ENCODE measurements around the gene ZNF888. TPM values are rescaled to one million over a fixed set of nuclear protein-coding genes. Genes with fewer than 3 reads are reported as not detected.
A peak's percentile ranks its signal among the peaks of the same experiment; 100 is the strongest.
"Not testable (repeated sequence)": the region's sequence is repeated elsewhere in the genome, so short reads cannot be mapped to it uniquely, and the experiment has no call there.

ZNF888 gene
- total RNA-seq, 1 donor from 2014 or later, result 80.5 TPM

DNA sequence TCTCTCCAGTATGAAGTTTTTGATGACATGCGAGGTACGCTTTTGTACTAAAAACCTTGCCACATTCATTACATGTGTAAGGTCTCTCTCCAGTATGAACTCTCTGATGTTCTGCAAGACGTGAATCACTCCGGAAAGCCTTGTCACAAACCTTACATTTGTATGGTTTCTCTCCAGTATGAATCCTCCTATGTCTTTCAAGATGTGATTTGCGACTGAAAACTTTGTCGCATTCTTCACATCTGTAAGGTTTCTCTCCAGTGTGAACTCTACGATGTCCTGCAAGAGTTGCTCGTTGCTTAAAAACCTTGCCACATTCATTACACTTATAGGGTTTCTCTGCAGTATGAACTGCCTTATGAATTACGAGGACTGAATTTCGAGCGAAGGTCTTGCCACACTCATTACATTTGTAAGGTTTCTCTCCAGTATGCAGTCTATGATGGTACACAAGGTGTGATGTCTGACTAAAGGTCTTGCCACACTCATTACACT lies 42.3 kb downstream of the ZNF888 start:
- DNase-seq (ENCODE audit: low read depth), result no peak

DNA sequence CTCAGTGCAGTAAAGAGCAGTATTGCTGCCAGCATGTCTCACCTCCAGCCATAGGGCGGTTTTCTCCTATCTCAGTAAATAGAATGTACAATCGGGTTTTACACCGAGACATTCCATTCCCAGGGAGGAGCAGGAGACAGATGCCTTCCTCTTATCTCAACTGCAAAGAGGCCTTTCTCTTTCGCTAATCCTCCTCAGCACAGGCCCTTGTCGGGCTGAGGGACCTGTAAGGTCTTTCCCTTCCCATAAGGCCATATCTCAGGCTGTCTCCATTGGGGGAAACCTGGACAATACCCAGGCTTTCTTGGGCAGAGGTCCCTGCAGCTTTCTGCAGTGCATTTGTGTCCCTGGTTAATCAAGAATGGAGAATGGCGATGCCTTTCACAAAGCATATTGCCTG lies 50.2 kb downstream of the ZNF888 start:
- not testable (repeated sequence) for DNase-seq (ENCODE audit: low read depth)

DNA sequence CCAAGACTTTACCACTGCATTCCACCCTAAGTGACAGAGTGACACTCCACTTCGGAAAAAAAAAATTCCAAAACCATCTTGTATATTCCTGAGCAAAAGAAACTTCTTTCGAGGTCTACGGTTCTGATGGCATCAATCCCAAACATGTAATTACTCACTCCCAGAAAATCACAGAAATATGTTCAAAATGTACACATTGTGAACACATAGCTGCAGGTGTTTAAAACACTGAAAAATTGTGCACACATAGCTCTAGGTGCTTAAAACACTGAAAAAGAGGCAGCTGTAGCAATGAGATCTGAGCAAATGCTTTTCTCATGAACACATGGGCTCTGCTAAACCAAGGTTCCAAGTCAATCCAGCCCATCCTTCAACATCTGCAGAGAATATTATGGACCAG lies 51.8 kb downstream of the ZNF888 start:
- no peak for DNase-seq (ENCODE audit: low read depth)

DNA sequence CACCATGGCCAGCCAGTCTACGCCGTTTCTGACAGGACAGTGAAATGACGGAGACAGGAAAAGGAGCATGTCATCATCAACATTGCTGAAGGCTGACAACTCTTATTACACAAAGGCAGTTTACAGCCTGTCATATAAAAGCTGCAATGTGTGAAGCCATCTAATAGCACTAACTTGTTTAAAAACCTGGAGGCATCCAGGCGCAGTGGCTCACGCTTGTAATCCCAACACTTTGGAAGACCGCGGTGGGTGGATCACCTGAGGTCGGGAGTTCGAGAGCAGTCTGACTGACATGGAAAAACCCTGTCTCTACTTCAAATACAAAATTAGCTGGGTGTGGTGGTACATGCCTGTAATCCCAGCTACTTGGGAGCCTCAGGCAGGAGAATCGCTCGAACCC lies 55.2 kb downstream of the ZNF888 start:
- DNase-seq (ENCODE audit: low read depth), result not testable (repeated sequence)

DNA sequence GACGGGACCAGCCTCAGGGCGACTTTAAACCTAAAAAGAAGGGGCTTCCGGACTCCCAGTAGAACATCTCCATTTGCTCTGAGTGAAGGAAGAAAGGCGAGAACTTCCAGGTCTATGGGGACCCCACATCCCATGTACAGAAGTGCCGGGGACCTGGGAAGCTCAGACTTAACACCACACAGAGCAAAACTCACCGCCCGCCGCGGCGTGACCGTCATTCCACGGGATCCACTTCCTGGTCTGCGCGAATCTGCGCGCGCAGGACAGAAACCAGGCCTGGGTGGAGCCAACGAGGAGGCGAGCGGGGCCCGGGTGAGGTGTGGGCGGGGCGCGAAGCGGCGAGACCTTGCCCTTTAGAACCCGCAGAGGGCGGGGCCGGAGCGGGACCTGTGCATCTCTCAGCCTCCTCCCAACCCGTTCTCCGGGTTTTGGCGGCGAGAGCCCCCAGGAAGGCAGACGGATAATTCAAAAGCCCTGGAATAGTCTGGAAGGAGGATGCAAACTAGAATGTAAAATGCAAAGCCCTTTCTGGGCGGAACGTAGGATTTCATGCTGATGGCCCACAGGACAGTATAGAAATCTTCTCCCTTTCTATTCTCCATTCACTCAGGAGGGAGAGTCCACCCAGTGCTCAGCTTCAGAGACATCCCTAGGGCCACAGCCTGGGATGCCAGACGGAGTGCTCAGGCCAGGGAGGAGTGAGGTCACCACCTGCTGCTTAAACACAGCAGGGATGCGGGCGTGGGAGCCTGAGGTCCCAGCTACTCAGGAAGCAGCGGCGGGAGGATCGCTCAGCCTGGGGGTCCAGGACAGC lies 65.6 kb downstream of the ZNF888 start, which contains the start of gene ZNF468:
TSS of gene ZNF468 (minus strand) at position 242 of the 814 bp plus-strand sequence. CDS start 3,347 bp downstream, outside the sequence.
- DNase-seq (ENCODE audit: low read depth), result peak; percentile 32

DNA sequence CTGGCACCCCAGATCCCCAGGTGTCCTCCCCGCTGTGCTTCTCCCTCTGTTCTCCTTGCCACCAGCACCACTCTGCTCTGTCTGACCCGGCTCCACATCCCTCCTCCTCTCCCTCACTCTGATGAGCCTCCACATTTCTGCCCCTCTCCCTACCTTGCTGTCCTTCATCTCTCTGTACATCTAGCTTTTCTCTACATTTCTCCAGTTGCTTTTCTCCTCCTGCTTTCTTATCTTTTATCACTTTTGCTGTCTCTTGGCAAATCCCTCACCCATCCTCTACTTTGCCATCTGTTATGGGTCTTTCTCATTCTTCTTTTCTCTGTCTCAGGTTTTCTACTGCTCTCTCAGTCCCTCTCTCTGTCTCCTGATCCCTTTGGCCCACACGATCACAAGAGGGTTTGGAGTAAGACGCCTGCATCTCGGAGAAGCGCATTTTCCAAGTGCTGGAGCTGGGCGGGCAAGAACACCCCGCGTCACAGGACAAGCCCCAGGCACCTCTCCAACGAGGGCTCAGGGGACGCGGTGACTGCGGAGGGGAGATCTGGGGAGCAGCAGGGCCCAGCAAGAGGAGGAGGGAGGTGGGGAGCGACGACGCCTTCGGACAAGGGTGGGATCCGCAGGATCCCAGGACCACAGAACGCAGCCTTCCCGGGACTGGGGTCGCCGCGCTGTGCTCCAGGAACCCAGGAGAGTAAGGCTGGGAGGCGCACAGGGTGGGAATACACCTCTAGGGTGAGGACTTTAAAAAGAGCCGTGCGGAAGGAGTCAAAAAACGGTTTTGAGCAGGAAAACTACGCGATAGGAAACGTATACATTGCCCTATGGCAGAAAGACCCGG lies 66.5 kb downstream of the ZNF888 start:
- not testable (repeated sequence) for DNase-seq (ENCODE audit: low read depth)

Other genes starting within 250 kb of the ZNF888 start
- gene ZNF611, start 188.4 kb downstream of the ZNF888 start, total RNA-seq, result 27.4 and 77.3 TPM in 2 replicates
- gene ZNF600, start 136.6 kb downstream of the ZNF888 start, total RNA-seq, result 10.2 and 10.8 TPM in 2 replicates
- gene ZNF28, start 101.8 kb downstream of the ZNF888 start, total RNA-seq, result 36.5 and 57.1 TPM in 2 replicates
- 56.8 and 61.2 TPM in 2 replicates for gene ZNF468, start 65.8 kb downstream of the ZNF888 start, total RNA-seq
- gene ZNF320, start 25.8 kb downstream of the ZNF888 start, total RNA-seq, result 38.1 and 40.3 TPM in 2 replicates
- gene ZNF816, start 39.5 kb upstream of the ZNF888 start, total RNA-seq, result 27.8 and 28.3 TPM in 2 replicates
- 1.4 TPM in 1 of 2 replicates, not detected in the other for gene ERVV-1, start 90.5 kb upstream of the ZNF888 start, total RNA-seq
- gene ERVV-2, start 121.3 kb upstream of the ZNF888 start, total RNA-seq, result 0.05 and 0.87 TPM in 2 replicates
- 23.4 and 61.3 TPM in 2 replicates for gene ZNF160, start 180.0 kb upstream of the ZNF888 start, total RNA-seq
- gene ZNF415, start 209.5 kb upstream of the ZNF888 start, total RNA-seq, result 5.2 and 16.2 TPM in 2 replicates
- 8.9 and 14.6 TPM in 2 replicates for gene ZNF347, start 235.6 kb upstream of the ZNF888 start, total RNA-seq

Data from renal cortical epithelial cell (primary cell).